ENCODE results near the gene JAG2.
A peak's percentile ranks its signal among the peaks of the same experiment; 100 is the strongest.

The JAG2 gene

DNA sequence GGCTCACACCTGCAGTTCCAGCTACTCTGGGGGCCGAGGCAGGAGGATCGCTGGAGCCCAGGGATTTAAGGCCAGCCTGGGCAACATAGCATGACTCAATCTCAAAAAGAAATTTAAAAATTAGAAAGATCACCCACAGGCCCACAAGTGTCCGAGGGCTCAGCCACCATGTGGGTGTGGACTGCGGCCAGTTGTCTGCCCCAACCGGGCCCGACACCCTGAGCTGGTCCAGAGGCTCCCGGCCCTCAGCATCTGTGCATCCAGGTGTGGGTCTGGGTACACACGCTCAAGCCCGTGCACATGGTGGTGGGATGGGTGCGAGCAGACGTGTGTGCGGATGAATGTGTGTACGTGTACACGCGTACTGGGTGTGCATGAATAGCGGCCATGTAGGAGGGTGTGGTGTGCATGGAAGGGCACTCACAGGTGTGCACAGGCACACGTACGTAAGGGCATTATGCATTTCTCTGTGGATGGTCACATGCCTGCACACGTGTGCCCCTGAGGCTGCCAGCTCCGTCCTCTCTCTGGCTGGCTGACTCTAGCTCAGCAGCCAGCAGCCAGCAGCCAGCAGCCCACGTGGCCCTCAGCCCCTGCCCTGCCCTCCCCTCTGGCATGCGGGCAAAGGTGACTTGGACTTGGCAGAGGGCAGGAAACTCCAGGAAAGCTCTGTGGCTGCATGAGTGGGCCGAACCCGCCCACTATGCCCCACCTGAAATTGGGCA lies 35.8 kb upstream of the JAG2 start:
- TF ChIP-seq, protein P1, sequence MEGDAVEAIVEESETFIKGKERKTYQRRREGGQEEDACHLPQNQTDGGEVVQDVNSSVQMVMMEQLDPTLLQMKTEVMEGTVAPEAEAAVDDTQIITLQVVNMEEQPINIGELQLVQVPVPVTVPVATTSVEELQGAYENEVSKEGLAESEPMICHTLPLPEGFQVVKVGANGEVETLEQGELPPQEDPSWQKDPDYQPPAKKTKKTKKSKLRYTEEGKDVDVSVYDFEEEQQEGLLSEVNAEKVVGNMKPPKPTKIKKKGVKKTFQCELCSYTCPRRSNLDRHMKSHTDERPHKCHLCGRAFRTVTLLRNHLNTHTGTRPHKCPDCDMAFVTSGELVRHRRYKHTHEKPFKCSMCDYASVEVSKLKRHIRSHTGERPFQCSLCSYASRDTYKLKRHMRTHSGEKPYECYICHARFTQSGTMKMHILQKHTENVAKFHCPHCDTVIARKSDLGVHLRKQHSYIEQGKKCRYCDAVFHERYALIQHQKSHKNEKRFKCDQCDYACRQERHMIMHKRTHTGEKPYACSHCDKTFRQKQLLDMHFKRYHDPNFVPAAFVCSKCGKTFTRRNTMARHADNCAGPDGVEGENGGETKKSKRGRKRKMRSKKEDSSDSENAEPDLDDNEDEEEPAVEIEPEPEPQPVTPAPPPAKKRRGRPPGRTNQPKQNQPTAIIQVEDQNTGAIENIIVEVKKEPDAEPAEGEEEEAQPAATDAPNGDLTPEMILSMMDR (IDR thresholded peaks at IDR 0.05; ENCODE audit: low read depth, low read length, missing control alignments): no peak

GRCh38 chr14:105203701-105204100 lies 35.1 kb upstream of the JAG2 start:
- no peak for DNase-seq (ENCODE audit: extremely low read depth, low read depth)
- TF ChIP-seq, protein P1 (IDR thresholded peaks at IDR 0.05; ENCODE audit: low read depth, low read length, missing control alignments): no peak
- no peak overlapping the region for H3K4me3 ChIP-seq (replicated peaks; ENCODE audit: low read depth, low read length)

More for the DNA sequence above, 35.8 kb upstream of the JAG2 start:
- no peak for DNase-seq (ENCODE audit: extremely low read depth, low read depth)
- no peak overlapping the region for H3K4me3 ChIP-seq (replicated peaks; ENCODE audit: low read depth, low read length)

- TF ChIP-seq, protein P1 (IDR thresholded peaks at IDR 0.05; ENCODE audit: low read depth, low read length, missing control alignments): peak; percentile 88
- DNase-seq (ENCODE audit: extremely low read depth, low read depth): no peak
- H3K4me3 ChIP-seq (replicated peaks; ENCODE audit: low read depth, low read length): no peak overlapping the region
Measured at GRCh38 chr14:105203057-105203531, 34.5 kb upstream of the JAG2 start.

DNA sequence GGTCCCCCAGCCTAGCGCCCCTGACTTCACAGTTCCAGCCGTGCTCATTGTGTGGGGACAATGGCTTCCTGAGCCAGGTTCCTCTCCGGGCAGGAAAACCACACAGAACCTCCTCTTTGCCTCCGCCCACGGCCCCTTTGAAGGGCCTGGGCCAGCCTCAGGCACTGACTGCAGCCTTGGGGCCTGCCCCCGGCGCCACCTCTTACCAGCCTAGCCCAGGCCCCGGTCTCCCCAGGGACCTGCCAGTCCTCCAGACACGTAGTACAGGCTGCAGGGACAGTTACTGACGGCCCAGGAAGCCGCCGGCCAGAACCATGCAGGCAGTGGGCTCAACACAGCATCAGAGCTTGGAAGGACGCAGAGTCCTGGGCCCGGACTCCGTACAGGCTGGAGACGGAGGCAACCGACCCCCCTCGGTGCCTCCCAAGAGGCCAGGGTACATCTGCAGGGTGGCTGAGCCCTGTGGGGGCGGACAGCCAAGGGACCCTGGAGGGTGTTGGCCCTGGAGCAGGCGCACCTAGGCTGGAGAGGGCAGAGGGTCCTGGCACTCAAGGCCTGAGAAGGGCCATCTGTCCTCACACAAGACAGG lies 33.4 kb upstream of the JAG2 start:
- TF ChIP-seq, protein P1 (IDR thresholded peaks at IDR 0.05; ENCODE audit: low read depth, low read length, missing control alignments): no peak
- H3K4me3 ChIP-seq (replicated peaks; ENCODE audit: low read depth, low read length): no peak overlapping the region
- no peak for DNase-seq (ENCODE audit: extremely low read depth, low read depth)

DNA sequence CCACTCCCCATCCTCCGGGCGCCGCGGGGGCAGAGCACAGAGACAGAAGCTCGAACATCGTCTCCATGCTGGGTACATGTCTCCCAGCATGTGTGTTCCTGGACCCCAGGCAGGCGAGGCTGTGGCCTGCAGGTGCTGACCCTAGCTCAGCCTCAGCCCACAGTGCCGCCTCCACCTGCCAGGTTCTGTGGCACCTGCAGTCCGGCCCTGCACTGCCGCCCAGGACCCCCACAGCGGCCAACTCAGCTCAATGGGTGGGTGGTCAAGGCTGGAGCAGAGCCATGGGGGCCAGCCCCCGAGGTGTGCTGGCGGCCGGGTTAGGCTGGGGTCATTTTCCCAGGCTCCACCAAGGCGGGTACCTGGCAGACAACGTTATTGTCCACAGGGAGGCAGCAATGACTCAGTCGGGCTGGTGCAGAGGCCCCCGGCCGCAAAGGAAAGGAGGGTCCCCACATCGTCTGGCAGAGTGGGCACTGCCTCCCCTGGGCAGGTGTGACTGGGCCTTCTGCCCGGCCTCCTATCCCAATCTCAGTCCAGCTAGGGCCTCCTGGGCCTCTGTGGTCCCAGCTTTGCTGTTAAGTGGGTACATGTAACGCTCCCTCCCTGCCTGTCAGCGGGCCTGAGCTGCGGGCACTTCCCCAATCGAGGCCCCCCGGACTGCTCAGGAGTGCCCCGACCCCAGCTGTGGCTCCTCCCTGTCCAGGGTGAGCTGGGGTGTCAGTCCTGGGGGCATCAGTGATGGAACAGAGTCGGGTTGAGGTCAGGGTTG lies 32.8 kb upstream of the JAG2 start:
- DNase-seq (ENCODE audit: extremely low read depth, low read depth): no peak
- TF ChIP-seq, protein P1 (IDR thresholded peaks at IDR 0.05; ENCODE audit: low read depth, low read length, missing control alignments): no peak
- H3K4me3 ChIP-seq (replicated peaks; ENCODE audit: low read depth, low read length): no peak overlapping the region

DNA sequence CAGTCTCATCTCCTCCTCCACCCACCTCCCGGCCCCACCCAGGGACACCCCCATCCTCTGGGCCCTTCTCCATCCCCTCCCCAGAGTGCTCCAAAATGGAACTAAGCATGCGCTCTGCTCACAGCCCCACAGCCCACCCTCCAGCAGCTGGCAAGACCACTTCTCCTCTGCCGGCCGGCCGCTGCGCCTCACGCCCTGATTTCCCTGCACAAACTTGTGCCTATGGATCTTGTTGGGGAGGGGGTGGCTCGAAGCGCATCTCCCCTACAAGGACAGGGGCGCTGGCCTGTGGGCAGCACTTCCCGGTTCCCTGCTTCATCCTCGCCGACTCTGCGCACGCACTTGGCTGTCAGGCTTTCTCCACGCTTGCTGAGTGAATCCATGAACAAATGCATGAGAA lies 32.1 kb upstream of the JAG2 start:
- H3K4me3 ChIP-seq (replicated peaks; ENCODE audit: low read depth, low read length): no peak overlapping the region
- no peak for DNase-seq (ENCODE audit: extremely low read depth, low read depth)
- TF ChIP-seq, protein P1 (IDR thresholded peaks at IDR 0.05; ENCODE audit: low read depth, low read length, missing control alignments): no peak

Measured in HFF-Myc (cell line).